ENCODE results near the gene GPR15. TPM values are rescaled to one million over a fixed set of nuclear protein-coding genes. Genes with fewer than 3 reads are reported as not detected.
A peak's percentile ranks its signal among the peaks of the same experiment; 100 is the strongest.

GPR15 gene
- total and polyA plus RNA-seq, 10 of the 15 experiments (the other 5 are each of a cell fraction or from before 2014, with no cell fraction given) = 70.7 to 150 (median 115) TPM

- TF ChIP-seq, protein P1, sequence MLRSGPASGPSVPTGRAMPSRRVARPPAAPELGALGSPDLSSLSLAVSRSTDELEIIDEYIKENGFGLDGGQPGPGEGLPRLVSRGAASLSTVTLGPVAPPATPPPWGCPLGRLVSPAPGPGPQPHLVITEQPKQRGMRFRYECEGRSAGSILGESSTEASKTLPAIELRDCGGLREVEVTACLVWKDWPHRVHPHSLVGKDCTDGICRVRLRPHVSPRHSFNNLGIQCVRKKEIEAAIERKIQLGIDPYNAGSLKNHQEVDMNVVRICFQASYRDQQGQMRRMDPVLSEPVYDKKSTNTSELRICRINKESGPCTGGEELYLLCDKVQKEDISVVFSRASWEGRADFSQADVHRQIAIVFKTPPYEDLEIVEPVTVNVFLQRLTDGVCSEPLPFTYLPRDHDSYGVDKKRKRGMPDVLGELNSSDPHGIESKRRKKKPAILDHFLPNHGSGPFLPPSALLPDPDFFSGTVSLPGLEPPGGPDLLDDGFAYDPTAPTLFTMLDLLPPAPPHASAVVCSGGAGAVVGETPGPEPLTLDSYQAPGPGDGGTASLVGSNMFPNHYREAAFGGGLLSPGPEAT (IDR thresholded peaks at IDR 0.05; ENCODE audit: low read depth) = peak; percentile 100
- TF ChIP-seq ZSCAN29 (IDR thresholded peaks at IDR 0.05) (no peak), POLR2A (IDR thresholded peaks at IDR 0.05; ENCODE audit: low read depth, low read length) (no peak; the same call in 1 of the 2 replicates), RELA (IDR thresholded peaks at IDR 0.05; ENCODE audit: borderline replicate concordance, partially characterized antibody) (peak; percentile 66), FOXM1 (IDR thresholded peaks at IDR 0.05; ENCODE audit: low read depth, low read length) (peak; percentile 92), HDAC2 (IDR thresholded peaks at IDR 0.05) (no peak), NRF1 (conservative IDR thresholded peaks at IDR 0.05; ENCODE audit: low read depth, low read length) (no peak), POLR2AphosphoS5 (IDR thresholded peaks at IDR 0.05; ENCODE audit: low read length) (no peak), FOXK2 (IDR thresholded peaks at IDR 0.05) (no peak), BHLHE40 (IDR thresholded peaks at IDR 0.05; ENCODE audit: borderline replicate concordance in 1 of 2, low read depth in 2 of 2, low read length in 1 of 2) (0 out of 4 replicates have a peak, but pooled peaks of 1 of the 2 experiments have one; percentile 11), PAX8 (IDR thresholded peaks at IDR 0.05) (no peak), TCF12 (IDR thresholded peaks at IDR 0.05; ENCODE audit: low read depth, low read length) (0 out of 2 replicates have a peak, but pooled peaks have one; percentile 36), MTA2 (IDR thresholded peaks at IDR 0.05; ENCODE audit: low read depth) (peak; percentile 92), ATF7 (IDR thresholded peaks at IDR 0.05; ENCODE audit: low read depth) (peak; percentile 93), MXI1 (IDR thresholded peaks at IDR 0.05; ENCODE audit: low read depth, low read length) (0 out of 2 replicates have a peak, but pooled peaks have one; percentile 41), IRF3 (IDR thresholded peaks at IDR 0.05) (no peak), SMC3 (IDR thresholded peaks at IDR 0.05; ENCODE audit: borderline replicate concordance, low read length) (no peak), CREM (IDR thresholded peaks at IDR 0.05; ENCODE audit: low read depth) (peak; percentile 70), CEBPB (IDR thresholded peaks at IDR 0.05; ENCODE audit: borderline replicate concordance in 1 of 2, low read depth in 2 of 2, low read length in 2 of 2) (peak; percentile 90 to 92)
These were observed 32.0 kb downstream of the GPR15 start (continued) for GRCh38 chr3:98563661-98564281.

All from GM12878 (cell line).